Stimulated activated naive CD8-positive, alpha-beta T cell treated with anti-CD3 and anti-CD28 coated beads, Interleukin-15, Interleukin-2, amounts not matched to agents 100 ng/mL and 50 ng/mL, for 24 hours (primary cell): ENCODE measurements around the gene KCNK5.

Source experiments
- H3K27ac Mint-ChIP-seq: one replicate; pipeline ENCODE4 v1.8.0; 2021; ENCODE audit warnings: mild to moderate bottlenecking, mixed read lengths
- H3K27me3 Mint-ChIP-seq: one replicate; pipeline ENCODE4 v1.8.0; 2021; ENCODE audit warnings: mixed read lengths
- H3K36me3 Mint-ChIP-seq: one replicate; pipeline ENCODE4 v1.8.0; 2021; ENCODE audit warnings: low read depth, mixed read lengths
- H3K4me1 Mint-ChIP-seq: one replicate; pipeline ENCODE4 v1.8.0; 2021; ENCODE audit warnings: low read depth, mixed read lengths
- H3K4me3 Mint-ChIP-seq: one replicate; pipeline ENCODE4 v1.8.0; 2021; ENCODE audit warnings: mild to moderate bottlenecking, mixed read lengths
- H3K9me3 Mint-ChIP-seq: one replicate; pipeline ENCODE4 v1.8.0; 2021; ENCODE audit warnings: mixed read lengths

KCNK5 gene

GRCh38 chr6:39214846-39215639 is 14.2 kb downstream of the KCNK5 start:
- H3K4me1 Mint-ChIP-seq: peaks cover 16% of the 10 kb centered on the region
- H3K4me3 Mint-ChIP-seq: no peak overlapping the region
- no peaks in the 10 kb centered on the region for H3K9me3 Mint-ChIP-seq
- no peaks in the 10 kb centered on the region for H3K27me3 Mint-ChIP-seq
- H3K27ac Mint-ChIP-seq: no peak overlapping the region
- H3K36me3 Mint-ChIP-seq: peaks cover 24% of the 10 kb centered on the region

DNA sequence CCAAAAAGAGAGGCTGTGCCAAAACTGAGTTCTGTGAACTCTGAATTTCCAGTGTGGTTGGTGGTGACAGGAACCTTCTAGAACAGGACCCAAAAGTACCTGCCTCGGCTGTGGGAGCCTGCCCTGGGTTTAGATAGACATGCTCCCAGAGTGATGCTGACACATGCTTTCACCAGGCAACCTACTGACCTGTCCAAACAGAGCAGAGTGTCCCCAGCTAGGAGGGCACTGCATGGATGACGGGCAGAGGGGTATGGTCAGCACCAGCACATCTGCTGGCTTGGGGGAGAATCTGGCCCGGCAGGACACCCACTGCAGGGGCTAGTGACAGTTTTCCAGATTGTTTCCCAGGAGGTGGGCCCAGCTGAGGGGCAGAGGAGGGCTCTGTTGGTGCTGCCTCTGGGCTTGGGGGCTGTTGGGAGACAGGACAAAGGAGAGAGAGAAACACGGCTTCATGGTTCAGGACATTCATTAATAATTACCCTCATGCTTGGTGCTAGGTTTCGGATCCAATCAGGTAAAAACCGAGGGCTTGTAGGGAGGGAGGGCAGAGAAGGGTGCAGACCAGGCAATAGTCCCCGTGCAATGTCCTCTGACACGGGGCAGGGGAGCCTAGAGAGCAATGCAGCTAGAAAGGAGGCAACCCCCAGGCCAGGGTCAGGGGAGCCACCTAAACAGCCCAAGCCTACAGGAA is 15.0 kb downstream of the KCNK5 start:
- Mint-ChIP-seq H3K27ac (no peak overlapping the region), H3K9me3 (no peaks in the 10 kb centered on the region), H3K4me1 (peaks cover 18% of the 10 kb centered on the region), H3K36me3 (peaks cover 23% of the 10 kb centered on the region), H3K27me3 (no peaks in the 10 kb centered on the region), H3K4me3 (no peak overlapping the region)

DNA sequence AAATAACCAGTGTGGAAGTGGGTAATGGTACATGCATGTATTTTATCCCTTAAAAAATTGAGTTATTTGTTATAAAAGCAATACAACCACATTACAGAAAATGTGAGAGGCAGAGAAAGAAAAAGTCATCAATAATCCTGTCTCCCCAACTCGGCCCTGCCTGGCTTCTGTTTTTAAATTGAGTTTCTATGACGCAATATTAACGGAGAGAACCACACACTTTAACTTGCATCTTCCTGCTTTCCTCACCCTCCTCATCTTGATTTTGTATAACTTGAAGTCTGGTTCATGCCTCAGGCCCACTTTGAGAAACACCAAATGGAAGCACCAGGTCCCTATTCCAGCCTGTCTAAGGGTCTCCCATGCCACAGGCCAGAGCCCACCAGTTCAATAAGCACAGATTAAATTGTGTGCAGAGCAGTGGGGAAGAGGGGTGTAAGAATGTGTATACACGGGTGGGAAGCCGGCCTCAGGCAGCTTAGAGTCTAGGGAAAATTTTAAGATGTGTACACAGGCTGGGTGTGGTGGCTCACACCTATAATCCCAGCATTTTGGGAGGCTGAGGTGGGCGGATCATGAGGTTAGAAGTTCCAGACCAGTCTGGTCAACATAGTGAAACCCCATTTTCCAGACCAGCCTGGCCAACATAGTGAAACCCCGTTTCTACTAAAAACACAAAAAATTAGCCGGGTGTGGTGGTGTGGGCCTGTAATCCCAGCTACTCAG is 15.9 kb downstream of the KCNK5 start:
- H3K4me1 Mint-ChIP-seq: peaks cover 23% of the 10 kb centered on the region

GRCh38 chr6:39211183-39211582 is 18.1 kb downstream of the KCNK5 start:
- Mint-ChIP-seq H3K36me3 (peaks cover 23% of the 10 kb centered on the region), H3K9me3 (no peaks in the 10 kb centered on the region), H3K27ac (no peak overlapping the region), H3K27me3 (no peaks in the 10 kb centered on the region), H3K4me3 (no peak overlapping the region), H3K4me1 (peaks cover 29% of the 10 kb centered on the region)

More for the DNA sequence above, 15.9 kb downstream of the KCNK5 start:
- H3K27me3 Mint-ChIP-seq: no peaks in the 10 kb centered on the region
- H3K36me3 Mint-ChIP-seq: peaks cover 23% of the 10 kb centered on the region
- H3K4me3 Mint-ChIP-seq: no peak overlapping the region
- H3K9me3 Mint-ChIP-seq: no peaks in the 10 kb centered on the region
- H3K27ac Mint-ChIP-seq: no peak overlapping the region

GRCh38 chr6:39210450-39210849 is 18.8 kb downstream of the KCNK5 start:
- H3K4me3 Mint-ChIP-seq: no peak overlapping the region
- peaks cover 23% of the 10 kb centered on the region for H3K36me3 Mint-ChIP-seq
- no peaks in the 10 kb centered on the region for H3K27me3 Mint-ChIP-seq
- no peaks in the 10 kb centered on the region for H3K9me3 Mint-ChIP-seq
- H3K27ac Mint-ChIP-seq: no peak overlapping the region
- H3K4me1 Mint-ChIP-seq: peaks cover 29% of the 10 kb centered on the region

DNA sequence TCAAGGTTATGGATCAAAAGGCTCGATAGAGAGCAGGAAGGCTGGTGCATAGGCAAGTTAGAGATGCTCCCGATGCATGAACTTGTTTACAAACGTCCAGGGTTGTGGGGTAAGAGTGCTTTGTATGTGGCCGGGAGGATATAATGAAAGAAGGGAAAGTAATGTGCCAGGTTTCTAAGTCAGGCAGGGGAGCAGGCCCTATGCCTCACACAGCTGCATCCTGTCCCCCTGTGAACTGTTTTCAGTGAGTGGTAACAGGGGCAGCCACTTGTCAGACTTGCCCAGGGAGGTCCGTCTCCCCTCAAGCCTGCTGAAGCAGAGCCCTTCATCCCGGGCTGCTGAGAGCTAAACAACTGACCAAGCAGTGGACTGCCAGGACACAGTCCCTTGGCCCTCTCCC is 19.4 kb downstream of the KCNK5 start:
- peak overlapping the region; percentile 54 for H3K27ac Mint-ChIP-seq
- H3K27me3 Mint-ChIP-seq: no peaks in the 10 kb centered on the region
- peaks cover 29% of the 10 kb centered on the region for H3K4me1 Mint-ChIP-seq
- peaks cover 23% of the 10 kb centered on the region for H3K36me3 Mint-ChIP-seq
- no peak overlapping the region for H3K4me3 Mint-ChIP-seq
- no peaks in the 10 kb centered on the region for H3K9me3 Mint-ChIP-seq

DNA sequence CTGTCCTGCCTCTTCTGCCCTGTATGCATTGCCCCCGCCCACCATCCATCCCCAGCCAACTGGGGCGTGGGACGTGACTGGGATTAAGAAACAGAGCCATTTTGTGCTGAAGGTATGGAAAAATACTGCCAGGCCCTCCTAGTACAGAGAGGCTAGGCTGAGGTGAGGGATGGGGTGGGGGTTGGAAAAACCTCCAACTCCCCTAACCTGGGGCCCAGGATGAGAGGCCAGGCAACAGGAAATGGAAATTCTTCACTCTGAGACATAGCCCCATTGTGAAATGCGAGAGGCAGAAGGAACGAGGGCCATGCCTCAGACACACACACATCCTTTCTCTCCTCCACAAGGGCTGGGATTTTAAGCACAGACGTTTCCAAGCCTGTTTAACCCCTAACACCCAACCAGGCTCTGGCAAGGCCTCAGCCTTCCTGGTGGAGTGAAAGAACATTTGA is 19.9 kb downstream of the KCNK5 start:
- H3K9me3 Mint-ChIP-seq: no peaks in the 10 kb centered on the region
- no peaks in the 10 kb centered on the region for H3K27me3 Mint-ChIP-seq
- no peak overlapping the region for H3K4me3 Mint-ChIP-seq
- peaks cover 29% of the 10 kb centered on the region for H3K4me1 Mint-ChIP-seq
- H3K36me3 Mint-ChIP-seq: peaks cover 23% of the 10 kb centered on the region
- H3K27ac Mint-ChIP-seq: no peak overlapping the region

- Mint-ChIP-seq H3K4me1 (peaks cover 29% of the 10 kb centered on the region), H3K9me3 (no peaks in the 10 kb centered on the region), H3K27me3 (no peaks in the 10 kb centered on the region), H3K27ac (no peak overlapping the region), H3K4me3 (no peak overlapping the region), H3K36me3 (peaks cover 20% of the 10 kb centered on the region)
These were observed 21.0 kb downstream of the KCNK5 start for GRCh38 chr6:39208223-39208739.

DNA sequence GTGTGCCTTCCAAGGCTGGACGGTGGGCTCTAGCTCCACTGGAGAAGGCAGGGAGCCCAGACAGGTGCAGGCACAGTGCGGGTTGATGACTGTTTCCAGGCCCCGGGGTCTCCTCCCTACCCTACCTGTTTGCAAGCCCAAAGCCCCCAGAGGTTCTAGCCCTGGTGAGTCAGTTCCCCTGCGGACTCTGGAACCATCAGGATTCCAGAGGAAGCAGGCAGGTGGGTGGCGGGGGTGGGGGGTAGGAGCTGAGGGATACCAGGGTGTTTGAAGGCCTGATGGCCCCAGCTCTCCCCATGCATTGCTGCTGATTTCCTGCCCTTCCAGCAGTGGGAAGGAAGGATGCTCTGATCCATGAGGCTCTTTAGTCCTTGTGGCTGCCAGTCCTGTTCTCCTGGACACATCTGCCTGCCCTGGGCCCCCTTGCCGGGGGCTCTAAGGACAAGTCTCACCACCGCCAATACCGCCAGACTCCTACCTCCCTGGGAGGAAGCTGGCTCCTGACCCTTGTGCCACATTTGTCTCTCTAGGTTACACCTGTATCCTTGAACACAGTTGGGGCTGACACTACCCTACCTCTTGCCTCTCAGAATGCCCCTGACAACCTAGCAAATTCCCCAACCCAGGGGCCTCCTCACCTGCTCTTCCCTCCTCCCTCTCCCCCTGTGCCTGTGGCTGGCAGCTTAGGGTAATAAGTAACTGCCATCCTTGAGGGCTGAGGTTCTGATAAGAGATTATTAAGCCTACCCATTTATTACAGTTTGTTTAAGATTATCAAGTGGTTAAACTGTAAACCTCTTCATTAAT is 21.7 kb downstream of the KCNK5 start:
- no peaks in the 10 kb centered on the region for H3K9me3 Mint-ChIP-seq
- H3K27me3 Mint-ChIP-seq: no peaks in the 10 kb centered on the region
- H3K4me3 Mint-ChIP-seq: no peak overlapping the region
- no peak overlapping the region for H3K27ac Mint-ChIP-seq
- H3K36me3 Mint-ChIP-seq: peaks cover 15% of the 10 kb centered on the region
- peaks cover 29% of the 10 kb centered on the region for H3K4me1 Mint-ChIP-seq

GRCh38 chr6:39206250-39206721 is 23.0 kb downstream of the KCNK5 start:
- peaks cover 8% of the 10 kb centered on the region for H3K36me3 Mint-ChIP-seq
- H3K9me3 Mint-ChIP-seq: no peaks in the 10 kb centered on the region
- H3K4me3 Mint-ChIP-seq: no peak overlapping the region
- H3K27me3 Mint-ChIP-seq: no peaks in the 10 kb centered on the region
- H3K27ac Mint-ChIP-seq: no peak overlapping the region
- peaks cover 29% of the 10 kb centered on the region for H3K4me1 Mint-ChIP-seq

DNA sequence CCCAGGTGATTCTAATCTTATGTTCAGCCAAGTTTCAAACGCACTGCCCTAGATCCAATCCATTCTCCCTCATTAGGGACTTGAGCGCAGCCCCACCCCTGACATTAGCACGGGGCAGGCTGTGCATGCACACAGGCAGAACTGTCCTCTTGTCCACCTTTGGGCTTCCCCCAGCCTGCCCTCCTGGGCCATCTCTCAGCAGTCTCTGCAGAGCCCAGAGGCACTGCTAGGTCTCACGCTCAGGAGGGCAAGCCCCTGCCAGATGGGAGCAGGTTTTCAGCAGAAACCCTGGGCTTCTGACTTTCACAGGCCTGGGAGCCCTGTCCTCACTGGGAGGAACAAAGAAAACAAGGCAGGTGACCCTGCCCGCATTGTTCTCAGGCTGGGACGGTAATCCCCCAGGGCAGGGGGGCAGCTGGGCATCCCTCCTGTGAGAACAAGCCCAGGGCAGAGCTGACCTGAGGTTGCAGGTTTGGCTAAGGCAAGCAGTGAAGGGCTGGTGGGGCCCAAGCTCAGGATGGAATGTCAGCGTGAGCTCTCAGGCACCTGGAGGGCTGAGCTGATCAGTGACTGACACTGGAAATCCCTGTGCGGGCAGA is 24.5 kb downstream of the KCNK5 start:
- Mint-ChIP-seq H3K27me3 (no peaks in the 10 kb centered on the region), H3K36me3 (peaks cover 4% of the 10 kb centered on the region), H3K4me3 (no peak overlapping the region), H3K4me1 (peaks cover 20% of the 10 kb centered on the region), H3K9me3 (no peaks in the 10 kb centered on the region), H3K27ac (no peak overlapping the region)

DNA sequence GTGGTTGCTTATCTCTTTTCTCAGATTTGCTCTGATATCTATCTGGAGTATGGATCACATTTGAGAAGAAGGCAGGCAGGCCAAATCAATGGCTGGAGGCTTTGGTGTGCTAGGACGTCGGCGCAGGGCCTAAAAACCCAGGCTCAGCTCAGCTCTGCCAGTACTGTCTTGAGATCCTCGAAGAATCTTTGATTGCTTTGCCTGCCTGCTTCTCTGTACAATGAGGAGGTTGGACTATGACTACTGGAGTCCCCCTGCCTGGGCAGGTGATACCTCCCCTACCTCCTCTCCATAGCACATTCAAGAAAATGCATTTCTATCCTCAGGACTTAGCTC is 25.1 kb downstream of the KCNK5 start:
- Mint-ChIP-seq H3K27me3 (no peaks in the 10 kb centered on the region), H3K4me1 (peaks cover 14% of the 10 kb centered on the region), H3K4me3 (no peak overlapping the region), H3K27ac (no peak overlapping the region), H3K9me3 (no peaks in the 10 kb centered on the region), H3K36me3 (peaks cover 4% of the 10 kb centered on the region)

DNA sequence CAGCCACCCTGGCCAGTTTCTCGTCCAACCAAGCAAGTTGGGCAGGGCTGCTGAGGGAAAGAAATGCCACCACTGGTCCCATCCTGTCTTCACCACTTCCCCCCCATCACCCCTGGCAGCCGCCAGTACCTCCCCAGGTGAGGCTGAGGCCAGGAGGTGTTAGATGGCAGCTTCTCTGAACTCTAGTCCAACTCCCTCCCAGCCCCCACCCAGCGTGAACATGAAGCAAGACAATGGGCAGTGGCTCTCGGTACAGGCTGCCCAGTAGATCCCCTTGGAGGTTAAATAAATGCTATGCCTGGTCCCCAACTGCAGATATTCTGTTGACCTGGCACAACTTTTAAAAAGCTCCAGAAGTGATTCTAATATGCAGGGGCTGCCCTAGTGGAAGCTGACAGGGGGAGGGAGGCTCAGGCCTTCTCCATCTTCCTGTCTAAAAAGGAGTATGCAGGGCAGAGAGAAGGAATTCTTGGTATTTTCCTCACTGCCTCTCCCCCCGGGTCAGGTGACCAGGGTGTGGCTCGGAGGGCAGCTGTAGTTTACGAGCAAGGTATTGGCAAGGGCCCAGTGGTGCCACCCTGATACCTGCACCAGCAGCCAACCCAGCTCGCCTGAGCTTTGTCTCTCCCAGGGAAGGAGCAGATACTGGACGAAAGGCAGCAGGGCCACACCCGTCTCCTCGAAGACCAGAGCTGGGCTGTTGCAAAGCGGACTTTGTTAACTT is 25.7 kb downstream of the KCNK5 start:
- Mint-ChIP-seq H3K4me1 (peaks cover 9% of the 10 kb centered on the region), H3K9me3 (no peaks in the 10 kb centered on the region), H3K4me3 (no peak overlapping the region), H3K36me3 (peaks cover 4% of the 10 kb centered on the region), H3K27ac (no peak overlapping the region), H3K27me3 (no peaks in the 10 kb centered on the region)
